OCI-LY7 (cell line): ENCODE results near the gene GJD2.

Experiments used
- CTCF ChIP-seq: fragments of 200-600 bp; sonication (generic); conservative IDR thresholded peaks from 2 replicates; pipeline ENCODE4 v1.5.1; 2014; ENCODE audit warnings: mild to moderate bottlenecking, antibody characterized with exemption, low read length, moderate library complexity, mixed read lengths
- EZH2phosphoT487 ChIP-seq: fragments of 200-600 bp; sonication (generic); IDR thresholded peaks from 2 replicates; pipeline ENCODE4 v1.6.1; 2018; ENCODE audit warnings: low read depth, borderline replicate concordance, mild to moderate bottlenecking, mixed run types, antibody characterized with exemption, low read length, moderate library complexity, mixed read lengths

DNA sequence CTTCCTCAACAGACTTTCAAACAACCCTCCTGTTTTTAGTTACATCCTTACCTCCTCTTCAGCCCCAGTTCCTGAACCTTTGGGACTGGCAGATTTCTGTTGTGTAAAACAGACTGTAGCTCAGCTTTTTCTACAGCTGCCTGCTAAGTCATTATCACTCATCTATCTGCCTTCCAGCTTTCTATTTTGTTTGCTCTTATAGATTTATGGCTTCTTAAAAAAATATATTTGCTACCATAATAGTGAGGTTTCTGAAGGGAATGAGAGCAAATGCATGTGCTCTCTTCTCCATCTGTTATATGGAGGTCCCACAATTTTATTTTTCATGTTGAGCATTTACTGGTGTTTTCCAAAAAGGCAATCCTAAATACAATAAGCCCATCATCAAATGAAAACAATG, 18.2 kb upstream of the GJD2 start:
- TF ChIP-seq CTCF (no peak), EZH2phosphoT487 (no peak)
